Hematopoietic multipotent progenitor cell treated with erythropoietin and hydrocortisone succinate and interleukin-3 and kit ligand, for 8 days (in vitro differentiated cells): ENCODE results near the gene RNF44.
A peak's percentile ranks its signal among the peaks of the same experiment; 100 is the strongest.

Experiments
- DNase-seq: peaks from one replicate; pipeline ENCODE4 v3.0.0-alpha.2; 2015

RNF44 gene

DNA sequence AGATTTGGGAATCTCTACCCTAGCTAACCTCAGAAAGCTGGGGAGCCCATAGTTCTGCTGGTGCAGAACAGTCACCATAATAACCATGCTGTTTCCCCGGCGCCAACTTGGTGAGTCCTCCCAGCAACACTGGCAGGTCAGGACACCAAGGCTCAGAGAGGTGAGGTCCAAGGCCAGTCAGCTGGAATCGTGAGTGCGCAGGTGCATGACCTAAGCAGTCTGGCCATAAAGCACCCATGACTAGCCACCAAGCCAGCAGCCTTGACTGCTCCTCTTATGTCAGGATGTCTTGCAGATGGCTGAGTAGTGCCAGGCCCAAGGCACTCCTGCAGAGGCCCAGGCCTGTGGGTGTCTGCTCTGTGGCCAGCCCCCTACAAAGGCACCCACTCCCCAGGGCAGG is 2.6 kb downstream of the RNF44 start:
- no peak for DNase-seq

DNA sequence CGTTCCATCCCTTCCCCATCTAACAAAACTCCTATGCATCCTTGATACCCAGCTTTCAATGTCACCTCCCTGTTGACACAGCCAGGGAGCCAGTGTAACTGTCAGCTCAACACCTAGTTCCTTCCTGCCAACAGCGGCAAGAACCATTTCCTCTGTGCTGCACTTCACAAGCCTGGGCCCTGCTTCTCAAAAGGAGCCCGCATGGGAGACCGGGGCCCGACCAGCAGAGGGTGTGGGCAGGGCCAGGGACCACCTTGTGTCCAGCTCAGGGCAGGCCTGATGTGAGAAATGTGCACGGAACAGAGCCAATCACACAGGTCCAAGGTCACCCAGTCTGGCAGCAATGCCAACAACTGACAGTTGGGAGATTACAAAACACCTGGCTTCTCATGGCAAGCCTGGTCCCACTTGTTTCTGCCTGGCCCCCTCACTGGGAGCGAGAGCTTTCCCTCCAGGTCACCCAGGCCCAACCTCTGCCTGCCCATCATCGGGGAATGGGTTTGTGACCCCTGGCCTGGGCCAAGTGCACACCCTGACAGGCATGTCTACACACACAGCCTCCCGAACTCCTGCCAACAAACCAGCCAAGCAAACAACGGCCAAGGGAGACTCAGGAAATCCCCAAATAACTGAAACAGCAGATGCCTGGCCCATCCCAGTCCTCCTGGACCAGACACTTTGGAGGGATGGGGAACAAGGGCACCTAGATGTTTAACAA is 3.1 kb downstream of the RNF44 start:
- DNase-seq = peak; percentile 42

DNA sequence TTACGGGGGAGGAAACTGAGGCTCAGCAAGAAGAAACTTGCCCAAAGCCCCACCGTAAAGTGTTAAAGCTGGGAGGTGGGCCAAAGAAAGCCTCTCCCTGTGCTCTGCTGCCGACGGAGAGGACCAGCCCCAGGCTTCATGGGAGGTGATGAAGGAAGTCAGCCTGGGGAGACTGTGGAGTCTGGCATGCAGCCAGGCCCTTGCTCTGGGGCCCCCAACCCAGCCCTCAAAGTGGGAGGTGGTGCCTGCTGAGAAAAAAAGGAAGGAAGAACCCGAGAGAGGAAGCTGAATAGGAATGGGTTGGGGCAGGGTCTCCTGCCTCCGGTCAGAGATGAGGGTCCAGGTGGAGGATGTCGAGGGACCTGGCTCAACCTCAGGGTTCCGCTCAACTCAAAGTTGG is 3.8 kb downstream of the RNF44 start:
- DNase-seq = peak; percentile 21

DNA sequence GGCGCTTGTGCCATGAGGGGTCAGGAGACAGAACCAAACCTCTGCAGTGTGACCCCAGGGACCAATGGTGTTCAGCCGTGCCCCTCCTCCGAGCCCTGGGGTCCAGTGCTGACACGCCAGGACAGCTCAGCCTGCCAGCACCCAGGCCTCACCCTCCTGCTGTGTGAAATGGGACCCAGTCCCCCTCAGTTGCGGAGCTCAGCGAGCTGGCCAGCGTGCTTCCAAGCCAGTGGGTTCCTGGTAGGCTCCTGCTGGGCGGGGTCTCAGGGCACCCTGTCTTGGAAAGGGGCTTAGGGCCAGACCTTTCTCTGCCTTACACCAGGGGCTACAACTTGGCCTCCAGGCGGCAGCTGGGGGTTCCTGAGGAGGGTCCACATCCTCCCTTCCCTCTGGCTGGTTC is 4.4 kb downstream of the RNF44 start:
- DNase-seq = no peak

DNA sequence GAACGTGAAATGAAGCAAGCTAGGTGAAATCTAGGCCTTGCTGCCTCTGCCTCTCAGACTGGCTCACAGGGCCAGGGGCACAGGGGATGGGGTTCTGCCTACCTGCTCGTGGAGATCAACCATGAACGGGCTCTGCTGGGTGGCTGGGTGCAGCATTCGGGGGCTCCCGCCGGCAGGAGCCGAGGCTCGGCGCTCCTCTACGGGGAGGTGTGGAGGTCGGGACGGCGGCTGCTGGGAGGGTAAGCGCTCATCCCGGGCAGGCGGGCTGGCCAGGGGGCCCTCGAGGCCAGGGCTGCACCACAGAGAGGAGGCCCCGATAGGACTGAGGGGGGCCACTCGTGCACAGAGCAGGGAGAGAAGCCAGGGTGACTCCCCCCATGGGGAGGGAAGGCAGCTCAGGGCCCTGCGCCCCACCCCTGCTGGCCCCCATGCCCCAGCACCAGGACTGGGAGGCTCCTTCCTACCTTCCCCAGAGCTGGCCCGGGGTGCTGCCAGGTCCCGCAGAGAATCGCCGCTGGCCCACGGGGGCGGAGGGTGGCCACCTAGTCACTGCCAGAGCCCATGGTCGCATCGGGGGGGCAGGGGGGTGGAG is 5.2 kb downstream of the RNF44 start:
- DNase-seq = no peak

DNA sequence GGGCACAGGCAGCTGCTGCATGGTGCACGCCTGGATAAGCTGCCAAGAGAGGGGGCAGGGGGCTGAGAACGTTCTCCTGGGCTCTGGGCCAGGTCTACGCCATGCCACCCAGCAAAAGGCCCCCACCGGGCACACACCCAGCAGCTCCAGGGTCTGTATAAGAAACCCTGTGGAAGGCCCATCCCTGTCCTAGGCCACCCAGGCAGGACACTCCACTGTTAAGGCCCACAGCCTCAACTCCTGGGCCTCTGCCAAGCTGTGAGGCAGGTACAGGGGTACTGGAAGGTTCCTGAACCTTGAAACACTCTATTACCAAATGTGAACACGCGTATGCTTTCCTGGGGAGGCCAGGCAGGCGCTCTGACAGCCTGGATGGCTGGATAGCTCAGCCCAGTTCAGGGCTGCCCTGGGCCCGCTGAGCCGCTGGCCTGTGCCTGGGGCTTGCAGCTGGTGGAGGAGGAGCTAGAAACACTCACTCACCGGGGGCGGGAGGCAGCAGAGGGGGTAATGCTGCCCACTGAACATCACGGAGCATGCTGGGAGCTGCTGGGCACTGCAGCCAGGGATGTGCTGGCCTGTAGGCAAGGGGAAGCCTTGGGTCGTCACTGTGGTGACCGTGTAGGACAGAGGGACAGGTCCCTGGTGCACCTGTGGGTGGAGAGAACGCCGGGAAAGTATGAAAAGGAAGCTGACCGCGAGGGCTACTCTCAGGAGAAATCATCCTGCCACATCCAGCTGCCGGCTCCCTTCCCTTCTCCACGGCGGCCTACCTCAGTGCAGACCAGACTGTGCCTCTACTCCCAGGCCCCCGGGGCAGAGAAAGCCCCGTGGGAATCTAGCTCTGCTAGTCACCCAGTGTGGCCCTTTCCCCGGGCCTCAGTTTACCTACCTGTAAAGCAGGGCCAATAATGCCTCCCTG is 6.0 kb downstream of the RNF44 start:
- DNase-seq = peak; percentile 54

DNA sequence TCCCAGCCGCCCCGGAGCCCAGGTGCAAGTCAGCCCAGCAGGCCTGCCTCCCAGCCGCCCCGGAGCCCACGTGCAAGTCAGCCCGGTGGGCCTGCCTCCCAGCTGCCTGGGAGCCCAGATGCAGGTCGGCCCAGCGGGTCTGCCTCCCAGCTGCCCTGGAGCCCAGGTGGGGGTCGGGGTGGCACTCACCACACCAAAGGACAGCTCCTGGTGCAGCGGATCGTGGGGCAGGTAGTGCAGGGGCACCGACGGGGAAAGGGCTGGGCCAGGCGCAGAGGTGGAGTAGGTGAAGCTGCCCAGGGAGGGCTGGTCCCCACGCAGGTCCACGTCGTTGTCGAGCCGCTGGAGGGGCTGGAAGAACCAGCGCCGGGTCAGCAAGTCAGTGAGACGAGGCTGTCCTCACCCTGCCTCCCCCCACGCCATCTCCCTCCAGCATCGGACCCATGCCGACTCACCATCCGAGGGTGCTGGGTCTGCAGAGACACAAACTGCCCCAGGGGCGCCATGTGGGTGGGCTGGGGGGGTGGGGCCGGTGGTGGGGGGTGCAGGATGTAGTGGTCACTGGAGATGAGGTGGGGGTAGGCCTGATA is 6.7 kb downstream of the RNF44 start:
- DNase-seq = no peak

DNA sequence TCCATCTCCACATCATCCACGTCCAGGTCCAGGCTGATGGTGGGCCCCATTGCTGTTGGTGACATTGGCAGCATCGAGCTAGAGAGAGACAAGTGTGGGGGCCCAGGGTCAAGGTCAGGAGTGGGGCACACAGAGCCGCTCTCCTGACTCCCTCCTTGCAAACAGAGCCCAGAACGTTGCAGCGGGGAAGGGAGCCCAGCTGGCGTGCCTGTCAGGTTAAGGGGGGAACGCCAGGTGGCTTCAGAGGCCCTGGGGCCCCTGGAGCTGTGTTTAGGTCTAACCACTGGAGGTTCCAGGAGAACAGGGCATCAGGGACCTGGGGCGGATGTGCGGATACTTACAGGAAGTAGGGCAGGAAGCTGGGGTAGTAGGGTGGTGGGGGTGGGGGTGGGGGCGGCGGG is 7.5 kb downstream of the RNF44 start:
- no peak for DNase-seq

DNA sequence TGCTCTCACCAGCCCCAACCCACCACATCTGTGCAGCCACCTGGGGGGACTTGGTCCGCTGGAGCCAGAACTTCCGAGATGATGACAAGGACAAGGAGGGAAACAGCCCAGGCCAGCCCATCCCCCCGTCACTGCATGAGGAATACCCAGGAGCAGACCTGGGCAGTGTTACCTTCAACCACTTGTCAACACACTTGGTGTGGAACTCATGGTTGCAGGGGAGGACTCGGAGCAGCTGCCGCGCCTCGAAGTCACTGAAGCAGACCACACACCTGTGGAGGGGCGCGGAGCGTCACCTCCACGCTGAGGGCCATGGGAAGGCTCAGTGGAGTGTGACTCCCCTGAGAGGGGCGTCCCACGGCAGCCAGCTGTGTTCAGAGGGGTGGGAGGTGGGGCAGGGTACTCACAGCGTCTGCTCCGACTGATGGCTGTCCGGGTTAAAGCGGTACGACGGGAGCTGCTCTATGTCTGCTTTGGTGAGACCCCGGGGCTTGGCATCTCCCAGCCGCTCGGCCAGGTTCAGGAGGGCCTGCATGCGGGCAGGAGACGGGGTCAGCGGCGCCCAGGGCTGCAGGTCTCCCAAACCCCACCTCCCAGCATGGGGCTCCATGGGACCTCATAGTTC is 8.0 kb downstream of the RNF44 start:
- no peak for DNase-seq

DNA sequence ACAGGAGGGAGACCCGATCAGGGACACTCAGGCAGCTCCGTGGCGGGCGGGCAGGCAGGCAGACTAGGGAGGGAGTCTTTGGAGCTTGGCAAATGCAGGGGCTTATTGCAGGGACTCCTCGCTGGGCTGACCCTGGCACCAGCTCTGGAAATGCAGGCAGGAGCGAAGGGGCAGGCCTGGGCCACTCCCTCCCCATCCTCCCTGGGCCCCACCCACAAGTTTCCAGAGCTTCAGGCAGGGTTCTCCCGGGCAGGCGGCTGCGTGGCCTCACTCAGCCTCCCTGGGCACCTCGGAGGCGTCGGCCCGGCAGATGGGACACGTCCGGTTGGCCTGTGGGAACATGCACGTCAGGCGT is 8.5 kb downstream of the RNF44 start:
- no peak for DNase-seq

DNA sequence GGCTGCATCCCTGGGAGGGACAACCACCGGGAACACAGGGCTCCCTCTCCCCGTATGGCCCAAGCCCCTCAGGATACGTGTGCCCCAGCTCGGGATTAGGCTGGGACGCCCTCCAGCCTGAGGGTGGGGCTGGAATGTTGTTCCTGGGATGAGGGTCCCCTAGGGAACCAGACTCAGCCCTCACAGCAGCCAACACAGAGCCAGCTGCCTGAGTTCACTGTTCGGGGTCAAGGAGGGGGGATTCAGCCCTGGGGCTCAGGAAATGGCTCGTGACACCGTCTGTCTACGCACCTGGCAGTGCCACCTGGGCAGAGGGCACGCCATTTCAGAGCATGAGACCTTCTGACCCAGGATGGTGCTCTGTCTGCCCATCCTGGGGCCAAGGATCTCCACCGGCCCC is 8.9 kb downstream of the RNF44 start:
- no peak for DNase-seq

DNA sequence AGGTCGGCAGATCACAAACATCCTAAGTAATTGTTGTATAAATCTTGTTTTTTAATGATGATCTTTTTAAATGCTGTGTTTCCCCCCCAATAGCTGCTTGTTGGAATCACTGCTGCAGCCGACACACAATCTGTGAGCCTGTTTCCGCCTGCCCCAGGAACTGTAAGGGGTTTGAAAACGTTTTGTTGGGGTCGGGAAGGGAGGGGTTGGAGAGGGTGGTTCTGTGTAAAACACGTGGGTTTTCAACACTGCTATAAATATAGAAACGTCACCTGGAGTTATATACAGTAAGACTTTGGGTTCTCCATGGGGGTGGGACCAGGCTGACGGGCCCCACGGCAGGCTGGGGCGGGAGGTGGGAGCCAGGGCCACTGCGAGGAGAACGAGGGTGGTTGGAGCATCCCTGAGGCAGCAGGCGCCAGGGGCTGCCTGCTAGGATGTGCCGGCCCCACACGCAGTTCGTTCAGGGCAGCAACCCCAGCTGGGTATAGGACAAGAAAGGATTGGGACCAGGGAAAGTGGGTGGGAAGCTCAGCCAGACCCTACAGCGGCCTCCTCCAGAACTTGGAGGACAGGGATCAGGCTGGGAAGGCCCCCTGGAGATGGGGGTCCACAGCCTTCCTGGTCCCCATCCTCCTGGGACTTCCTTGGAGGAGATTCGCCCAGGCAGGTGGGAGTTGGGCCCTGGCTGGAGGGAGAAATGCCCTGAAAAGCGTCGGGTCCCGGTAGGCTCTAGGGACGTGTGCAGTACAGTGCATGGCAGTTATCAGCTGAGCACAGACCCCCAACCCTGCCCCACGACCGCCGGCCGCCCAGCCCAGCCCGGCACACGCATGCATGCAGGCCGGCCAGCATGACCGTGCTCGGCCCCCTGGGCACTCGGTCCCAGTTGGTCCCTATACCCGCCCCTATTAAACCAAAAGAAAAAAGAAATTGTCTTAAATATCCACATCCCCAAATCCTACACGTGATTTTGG is 9.7 kb downstream of the RNF44 start:
- DNase-seq = no peak

DNA sequence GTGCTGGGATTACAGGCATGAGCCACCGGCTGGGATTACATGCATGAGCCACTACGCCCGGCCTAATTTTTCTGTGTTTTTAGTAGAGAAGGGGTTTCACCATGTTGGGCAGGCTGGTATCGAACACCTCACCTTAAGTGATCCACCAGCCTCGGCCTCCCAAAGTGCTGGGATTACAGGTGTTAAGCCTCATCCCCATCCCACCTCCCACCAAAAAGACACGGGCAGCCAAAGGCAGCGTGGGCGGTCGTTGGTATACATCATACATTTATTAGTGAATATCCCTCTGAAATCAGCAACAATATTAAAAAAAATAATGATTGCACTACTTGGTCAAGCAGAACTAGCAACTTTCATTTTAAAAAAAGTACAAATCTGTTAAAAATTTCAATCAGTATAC is 10.7 kb downstream of the RNF44 start:
- no peak for DNase-seq

DNA sequence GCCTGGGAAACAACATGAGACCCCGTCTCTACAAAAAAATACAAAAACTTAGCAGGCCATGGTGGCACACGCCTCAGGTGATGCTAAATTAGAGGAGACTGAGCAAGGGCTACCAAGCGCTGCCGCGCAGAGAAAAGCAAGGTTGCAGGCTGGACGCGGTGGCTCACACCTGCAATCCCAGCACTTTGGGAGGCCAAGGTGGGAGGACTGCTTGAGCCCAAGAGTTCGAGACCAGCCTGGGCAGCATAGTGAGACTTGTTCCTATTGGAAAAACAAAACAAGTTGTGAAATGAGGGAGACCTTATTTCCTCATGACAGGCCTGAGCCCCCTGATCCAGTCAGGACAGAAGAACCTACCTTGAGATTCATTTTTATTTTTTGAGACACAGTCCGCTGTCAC is 11.5 kb downstream of the RNF44 start:
- no peak for DNase-seq

DNA sequence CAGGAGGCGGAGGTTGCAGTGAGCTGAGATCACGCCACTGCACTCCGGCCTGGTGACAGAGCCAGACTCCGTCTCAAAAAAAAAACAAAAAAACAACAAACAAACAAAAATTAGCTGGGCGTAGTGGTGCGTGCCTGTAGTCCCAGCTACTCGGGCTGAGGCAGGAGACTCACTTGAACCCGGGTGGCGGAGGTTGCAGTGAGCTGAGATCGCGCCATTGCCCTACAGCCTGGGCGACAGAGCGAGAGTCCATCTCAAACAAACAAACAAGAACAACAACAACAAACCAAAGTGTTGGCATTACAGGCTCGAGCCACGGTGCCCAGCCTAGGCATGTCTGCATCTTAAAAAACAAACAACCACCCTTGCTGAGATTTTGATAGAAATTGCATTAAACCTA is 12.2 kb downstream of the RNF44 start:
- no peak for DNase-seq

DNA sequence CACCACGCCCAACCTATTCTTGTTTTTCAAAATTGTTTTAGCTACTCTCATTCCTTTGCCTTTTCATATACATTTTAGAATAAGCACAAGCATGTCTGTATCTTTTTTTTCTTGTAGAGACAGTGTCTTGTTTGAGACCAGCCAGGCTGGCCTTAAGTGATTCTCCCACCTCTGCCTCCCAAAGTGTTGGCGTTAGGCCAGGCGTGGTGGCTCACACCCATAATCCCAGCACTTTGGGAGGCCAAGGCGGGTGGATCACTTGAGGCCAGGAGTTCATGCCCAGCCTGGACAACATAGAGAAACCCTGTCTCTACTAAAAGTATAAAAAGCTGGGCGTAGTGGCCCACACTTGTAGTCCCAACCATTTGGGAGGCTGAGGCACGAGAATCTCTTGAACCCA is 13.1 kb downstream of the RNF44 start:
- no peak for DNase-seq

DNA sequence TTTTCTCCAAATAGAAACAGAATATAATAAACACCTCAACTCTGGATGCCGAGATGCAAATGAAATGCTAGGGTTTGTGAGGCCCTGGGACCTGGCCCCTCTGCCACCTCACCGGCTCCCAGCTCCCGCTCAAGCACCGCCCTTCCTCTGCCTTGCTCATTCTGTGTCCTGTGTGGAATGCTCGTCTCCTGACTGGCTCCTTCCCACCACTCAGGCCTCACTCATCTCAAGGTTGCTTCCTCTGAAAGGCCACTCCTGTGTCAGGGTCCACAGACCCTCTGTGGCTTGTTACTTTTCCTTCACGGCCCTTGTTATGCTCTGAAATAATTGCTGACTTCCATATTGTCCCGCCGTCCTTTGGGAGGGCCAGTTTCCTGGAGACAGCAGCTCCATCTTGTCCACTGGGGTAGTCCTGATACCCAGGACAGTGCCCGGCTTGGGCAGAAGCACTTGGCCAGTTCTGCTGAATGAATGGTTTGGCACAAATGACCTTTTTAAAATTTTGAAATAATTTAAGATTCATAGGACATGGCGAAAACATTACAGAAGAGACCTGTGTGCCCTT is 15.4 kb downstream of the RNF44 start:
- no peak for DNase-seq

DNA sequence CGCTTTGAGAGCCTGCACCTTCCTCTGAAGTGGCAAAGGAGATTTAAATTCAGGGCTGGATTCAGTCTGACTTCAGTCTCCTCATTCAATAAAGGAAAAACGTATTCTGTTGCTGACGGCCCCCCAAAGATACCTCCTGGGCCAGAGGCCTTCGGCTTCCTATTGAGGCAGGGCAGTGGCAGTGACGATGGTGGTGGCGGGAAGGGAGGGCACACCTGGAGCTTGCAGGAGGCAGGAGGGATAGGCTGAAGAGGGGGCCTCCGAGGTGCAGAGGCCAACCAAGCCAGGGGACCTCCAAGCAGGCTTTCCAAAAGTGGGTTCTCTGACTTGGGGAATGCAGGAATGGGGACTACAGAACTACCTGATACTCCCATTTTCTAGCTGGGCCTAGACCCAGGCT is 15.9 kb downstream of the RNF44 start:
- DNase-seq = no peak

DNA sequence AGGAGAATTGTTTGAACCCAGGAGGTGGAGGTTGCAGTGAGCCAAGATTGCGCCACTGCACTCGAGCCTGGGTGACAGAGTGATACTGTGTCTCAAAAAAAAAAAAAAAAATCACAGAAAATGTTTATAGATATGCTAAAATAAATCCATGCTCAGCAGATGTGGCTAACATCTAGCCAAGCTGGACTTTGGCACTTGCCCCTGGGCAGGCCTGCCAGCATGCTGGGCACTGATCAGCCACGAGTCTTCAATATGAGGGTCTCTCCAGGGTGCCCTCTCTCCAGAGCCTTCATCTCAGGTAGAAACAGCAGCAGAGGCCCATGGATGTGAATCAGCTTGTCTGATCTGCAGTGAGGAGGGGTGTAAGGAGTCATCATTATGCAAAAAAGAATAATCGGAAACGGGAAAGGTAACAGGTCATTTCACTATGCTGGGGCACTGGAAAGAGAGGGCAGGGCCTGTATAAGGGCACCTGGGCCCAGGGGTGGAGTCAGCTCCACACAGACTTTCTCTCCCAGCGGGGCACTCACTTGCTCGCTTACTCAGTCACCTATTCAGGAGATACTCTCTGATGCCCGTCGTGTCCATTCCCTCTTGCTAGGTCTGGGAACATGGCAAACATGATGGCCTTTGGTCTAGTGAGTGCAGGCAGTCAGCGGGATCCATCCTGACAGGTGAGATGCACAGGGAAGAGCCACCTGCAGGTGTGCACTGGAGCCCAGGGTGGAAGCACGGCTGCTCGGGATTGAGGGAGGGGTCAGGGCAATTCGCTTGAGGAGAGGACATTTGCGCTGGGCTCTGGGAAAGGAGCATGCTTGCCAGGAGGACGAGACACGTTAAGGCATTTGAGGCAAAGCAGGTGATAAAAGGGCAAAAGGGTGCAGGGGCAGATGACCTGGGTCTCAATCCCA is 17.1 kb downstream of the RNF44 start:
- no peak for DNase-seq

DNA sequence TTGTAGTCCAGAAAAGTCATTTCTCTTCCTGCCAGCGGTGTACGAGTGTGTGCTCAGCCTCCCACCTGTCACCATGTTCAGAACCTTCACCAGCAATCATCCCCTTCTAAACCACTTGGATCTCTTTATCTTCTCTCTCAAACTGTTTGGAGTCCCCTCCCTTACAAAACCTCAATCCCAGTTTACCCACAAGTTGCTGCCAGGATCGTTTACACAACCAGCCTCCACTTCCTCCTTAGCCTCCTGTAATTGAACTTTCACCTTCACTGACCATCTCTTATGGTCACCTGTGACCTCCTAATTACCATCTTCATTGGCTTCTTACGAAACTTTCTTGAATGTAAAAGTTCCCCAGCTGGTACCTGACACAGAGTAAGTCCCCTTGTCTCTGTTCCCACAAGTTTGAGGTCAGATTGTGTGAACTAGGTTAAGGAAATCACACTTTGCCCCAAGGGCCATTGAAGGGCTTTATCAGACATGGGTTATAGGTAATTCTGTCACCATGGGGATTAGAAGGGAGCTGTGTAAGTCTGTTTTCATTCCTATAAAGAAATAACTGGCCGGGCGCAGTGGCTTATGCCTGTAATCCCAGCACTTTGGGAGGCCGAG is 20.0 kb downstream of the RNF44 start:
- no peak for DNase-seq
